RPMI8226 (cell line): ENCODE measurements around the gene PHKA2.

Source experiments
- DNase-seq: peaks from one replicate; pipeline ENCODE4 v3.0.0-alpha.2; 2015

The PHKA2 gene

GRCh38 chrX:18924507-18925088, 59.3 kb downstream of the PHKA2 start:
- DNase-seq, result no peak

- DNase-seq, result no peak
Measured at GRCh38 chrX:18920566-18920965, 63.3 kb downstream of the PHKA2 start.

- no peak for DNase-seq
Measured at GRCh38 chrX:18920079-18920478, 63.8 kb downstream of the PHKA2 start.

GRCh38 chrX:18917831-18918230, 66.1 kb downstream of the PHKA2 start:
- no peak for DNase-seq

- no peak for DNase-seq
Measured at GRCh38 chrX:18906286-18906685, 77.6 kb downstream of the PHKA2 start.

- no peak for DNase-seq
Measured at GRCh38 chrX:18900401-18900976, 83.4 kb downstream of the PHKA2 start.

GRCh38 chrX:18899796-18900380, 84.0 kb downstream of the PHKA2 start:
- no peak for DNase-seq

- DNase-seq, result no peak
Measured at GRCh38 chrX:18898492-18898891, 85.4 kb downstream of the PHKA2 start.

- DNase-seq, result no peak
Measured at GRCh38 chrX:18898091-18898490, 85.8 kb downstream of the PHKA2 start.

- no peak for DNase-seq
Measured at GRCh38 chrX:18897611-18898010, 86.3 kb downstream of the PHKA2 start.

GRCh38 chrX:18896680-18897544, 87.0 kb downstream of the PHKA2 start:
- DNase-seq, result no peak

GRCh38 chrX:18895189-18895951, 88.5 kb downstream of the PHKA2 start:
- DNase-seq, result no peak

GRCh38 chrX:18894156-18894555, 89.8 kb downstream of the PHKA2 start:
- no peak for DNase-seq

GRCh38 chrX:18893536-18893935, 90.4 kb downstream of the PHKA2 start:
- DNase-seq, result no peak

GRCh38 chrX:18892899-18893298, 91.0 kb downstream of the PHKA2 start:
- DNase-seq, result no peak

- DNase-seq, result no peak
Measured at GRCh38 chrX:18891548-18891945, 92.4 kb downstream of the PHKA2 start.

- no peak for DNase-seq
Measured at GRCh38 chrX:18890724-18891547, 93.0 kb downstream of the PHKA2 start.

GRCh38 chrX:18890049-18890381, 93.9 kb downstream of the PHKA2 start:
- DNase-seq, result no peak

GRCh38 chrX:18889346-18890048, 94.4 kb downstream of the PHKA2 start:
- DNase-seq, result no peak

GRCh38 chrX:18888281-18888680, 95.6 kb downstream of the PHKA2 start:
- no peak for DNase-seq

- no peak for DNase-seq
Measured at GRCh38 chrX:18887825-18888212, 96.1 kb downstream of the PHKA2 start.
